ENCODE measurements around the gene CKM.

DNA sequence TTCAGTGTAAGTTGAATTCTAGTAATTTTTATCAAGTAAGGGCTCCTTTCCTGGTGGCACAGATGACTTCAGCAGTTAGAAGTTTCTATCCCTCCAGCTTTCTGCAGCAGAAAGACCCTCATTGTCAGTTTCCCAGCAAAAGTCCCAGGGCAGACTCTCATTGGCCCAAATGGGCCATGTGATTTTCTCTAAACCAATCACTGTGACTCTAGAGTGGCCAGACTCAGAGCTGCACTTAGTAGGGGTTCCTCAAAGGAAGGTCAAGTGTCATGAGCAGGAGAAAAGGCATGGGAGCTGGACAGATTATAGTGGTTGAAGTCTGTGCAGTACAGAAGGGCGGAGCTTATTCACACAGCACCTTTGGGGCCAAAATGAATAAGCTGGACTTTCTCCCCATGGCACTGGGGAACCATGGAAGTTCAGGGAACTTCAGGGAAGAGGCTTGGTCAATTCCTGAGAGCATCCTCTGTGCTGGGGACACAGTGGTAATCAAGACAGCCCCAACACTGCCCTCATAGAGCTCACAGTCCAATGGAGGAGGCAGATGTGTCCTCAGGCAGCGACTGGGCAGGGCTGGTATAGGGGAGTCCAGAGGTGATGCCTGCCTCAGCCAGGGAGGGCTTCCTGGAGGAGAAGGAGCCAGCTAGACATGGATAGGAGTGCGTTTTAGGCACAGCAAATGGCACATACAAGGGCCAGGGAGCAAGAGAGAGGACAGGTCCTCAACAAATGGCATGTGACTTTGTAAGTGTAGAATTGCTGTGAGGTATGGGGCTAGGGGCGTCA, 18.3 kb downstream of the CKM start:
- TF ChIP-seq CTCF (IDR thresholded peaks at IDR 0.05; ENCODE audit: poor library complexity): no peak
- no peak for TF ChIP-seq EZH2phosphoT487 (IDR thresholded peaks at IDR 0.05; ENCODE audit: low read depth, severe bottlenecking, unreplicated experiment)

All from hepatocyte (in vitro differentiated cells).